GM19043 (cell line): Measurements from ENCODE around the gene CENPB.
"Not testable (repeated sequence)": the region's sequence is repeated elsewhere in the genome, so short reads cannot be mapped to it uniquely, and the experiment has no call there.

Experiments
- ATAC-seq: cut with Tn5 transposase; IDR thresholded peaks from one replicate; pipeline ENCODE4 v1.9.1; 2021; ENCODE audit warnings: low read depth; ENCODE audit not compliant: unreplicated experiment

Gene CENPB

DNA sequence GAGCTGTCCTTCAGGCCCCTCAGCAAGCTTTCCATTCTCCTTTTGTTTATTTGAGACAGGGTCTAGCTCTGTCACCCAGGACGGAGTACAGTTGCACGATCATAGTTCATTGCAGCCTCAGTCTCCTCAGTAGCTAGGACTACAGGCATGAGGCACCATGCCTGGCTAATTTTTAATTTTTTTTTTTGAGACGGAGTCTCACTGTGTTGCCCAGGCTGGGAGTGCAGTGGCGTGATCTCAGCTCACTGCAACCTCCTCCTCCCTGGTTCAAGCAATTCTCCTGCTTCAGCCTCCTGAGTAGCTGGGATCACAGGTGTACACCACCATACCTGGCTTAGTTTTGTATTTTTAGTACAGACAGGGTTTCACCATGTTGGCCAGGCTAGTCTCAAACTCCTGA, 2.7 kb upstream of the CENPB start:
- not testable (repeated sequence) for ATAC-seq

DNA sequence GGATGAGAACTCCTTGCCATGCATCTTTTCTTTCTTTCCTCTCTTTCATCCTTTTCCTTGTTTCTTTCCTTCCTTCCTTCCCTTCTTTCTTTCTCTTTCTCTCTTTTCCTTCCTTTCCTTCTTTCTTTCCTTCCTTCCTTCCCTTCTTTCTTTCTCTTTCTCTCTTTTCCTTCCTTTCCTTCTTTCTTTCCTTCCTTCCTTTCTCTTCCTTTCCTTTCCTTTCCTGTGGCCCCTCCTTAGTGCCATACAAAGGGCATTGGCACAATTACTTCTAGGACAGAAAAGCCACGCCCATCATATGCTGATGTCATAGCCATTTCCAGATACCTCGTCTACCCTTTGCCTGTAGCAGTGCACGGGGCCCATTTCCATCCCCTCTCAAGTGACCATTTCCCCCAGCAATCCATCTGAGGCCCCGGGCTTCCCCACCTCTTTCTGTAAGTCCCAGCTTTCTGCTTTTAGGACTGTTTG, 2.2 kb upstream of the CENPB start:
- ATAC-seq: no peak

DNA sequence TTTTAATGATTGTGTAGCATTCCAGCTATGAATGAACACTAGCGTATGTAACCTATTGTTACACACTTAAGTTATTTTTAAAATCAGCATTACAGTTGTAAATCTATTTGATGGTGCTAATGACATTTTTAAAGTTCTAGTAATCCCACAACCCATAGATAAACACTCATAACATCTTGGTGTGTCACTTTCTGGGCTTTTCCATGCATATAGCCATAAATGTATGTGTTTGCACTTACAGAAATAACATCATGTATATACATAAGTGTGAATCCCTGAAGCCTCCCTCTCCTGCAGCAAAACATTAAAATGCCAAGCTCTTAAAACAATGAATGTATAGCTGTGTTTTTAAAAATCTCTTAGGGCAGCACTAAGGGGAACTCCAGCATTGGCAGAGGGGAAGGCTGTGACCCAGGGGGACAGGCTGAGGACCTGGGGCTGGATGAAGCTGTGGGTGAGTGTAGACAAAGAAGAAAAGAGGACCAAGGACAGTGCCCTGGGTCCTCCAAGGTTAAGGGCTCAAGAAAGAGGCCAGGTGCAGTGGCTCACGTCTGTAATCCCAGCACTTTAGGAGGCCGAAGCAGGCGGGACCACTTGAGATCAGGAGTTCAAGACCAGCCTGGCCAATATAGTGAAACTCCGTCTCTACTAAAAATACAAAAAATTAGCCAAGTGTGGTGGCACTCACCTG, 929 bp upstream of the CENPB start:
- ATAC-seq: no peak

DNA sequence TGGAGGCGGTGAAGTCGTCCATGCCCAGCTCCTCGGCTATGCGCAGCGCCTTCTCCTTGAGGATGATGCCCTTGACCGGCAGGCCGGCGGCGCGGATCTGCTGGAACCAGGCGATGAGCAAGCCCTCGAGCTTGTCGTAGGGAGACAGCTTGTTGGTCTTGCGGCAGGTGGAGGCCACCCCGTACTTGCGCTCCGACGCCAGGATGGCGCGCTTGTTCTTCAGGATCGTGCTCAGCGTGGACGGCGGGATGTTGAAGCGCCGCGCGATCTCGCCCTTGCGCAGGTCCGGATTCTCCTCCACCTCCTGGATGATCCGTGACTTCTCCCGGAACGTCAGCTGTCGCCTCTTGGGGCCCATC, 435 bp downstream of the CENPB start:
- ATAC-seq: peak; percentile 19

DNA sequence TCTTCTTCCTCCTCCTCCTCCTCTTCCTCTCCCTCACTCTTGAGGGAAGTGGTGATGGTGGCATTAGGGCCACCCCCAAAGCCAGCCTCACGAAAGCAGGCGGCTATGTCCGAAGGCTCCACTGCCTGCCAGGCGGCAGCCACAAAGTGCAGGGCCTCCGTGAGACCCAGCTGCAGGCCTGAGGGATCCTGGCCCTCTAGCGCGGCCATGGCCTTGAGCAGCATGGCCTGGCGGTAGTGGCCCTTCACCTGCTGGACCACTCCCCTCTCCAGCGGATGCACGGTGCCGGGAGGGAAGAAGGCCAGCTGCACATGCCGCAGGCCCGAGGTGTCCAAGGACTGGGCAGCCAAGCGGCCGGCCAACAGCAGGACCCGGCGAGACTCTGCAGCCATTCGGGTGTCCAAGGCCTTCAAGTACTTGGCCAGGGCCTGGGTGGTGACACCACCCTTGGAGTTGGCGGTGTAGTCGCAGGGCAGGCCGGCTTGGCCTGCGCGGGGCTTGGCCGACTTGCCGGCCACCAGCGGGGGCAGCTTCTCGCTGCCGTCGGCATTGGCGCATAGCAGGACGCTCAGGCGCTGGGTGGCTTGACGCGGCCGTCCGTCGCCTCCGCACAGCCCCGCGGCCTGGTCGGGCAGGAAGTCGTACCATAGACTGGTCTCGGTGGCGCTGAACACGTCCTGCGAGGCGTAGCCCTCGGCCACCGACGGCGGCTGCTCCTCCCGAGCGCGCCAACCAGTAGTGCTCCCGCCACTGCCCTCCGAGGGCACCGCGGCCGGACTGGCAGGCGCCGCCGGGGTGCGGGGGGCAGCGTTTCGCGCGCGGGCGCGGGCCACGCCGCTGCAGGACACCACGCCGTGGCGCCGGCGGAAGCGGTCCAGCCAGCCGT, 1.1 kb downstream of the CENPB start:
- no peak for ATAC-seq

DNA sequence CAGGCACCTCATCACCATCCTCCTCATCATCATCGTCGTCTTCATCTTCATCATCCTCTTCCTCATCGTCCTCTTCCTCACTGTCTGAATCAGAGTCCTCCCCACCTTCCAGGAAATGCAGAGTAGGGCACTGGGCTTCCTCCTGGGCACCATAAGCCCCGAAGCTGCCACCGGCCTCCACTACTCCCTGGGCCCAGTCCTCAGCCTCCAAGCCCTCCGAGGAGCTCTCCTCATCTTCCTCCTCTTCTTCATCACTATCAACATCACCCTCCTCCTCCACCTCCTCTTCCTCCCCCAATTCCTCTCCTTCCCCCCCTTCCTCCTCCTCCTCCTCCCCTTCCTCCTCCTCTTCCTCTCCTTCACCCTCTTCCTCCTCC, 1.7 kb downstream of the CENPB start:
- no peak for ATAC-seq

DNA sequence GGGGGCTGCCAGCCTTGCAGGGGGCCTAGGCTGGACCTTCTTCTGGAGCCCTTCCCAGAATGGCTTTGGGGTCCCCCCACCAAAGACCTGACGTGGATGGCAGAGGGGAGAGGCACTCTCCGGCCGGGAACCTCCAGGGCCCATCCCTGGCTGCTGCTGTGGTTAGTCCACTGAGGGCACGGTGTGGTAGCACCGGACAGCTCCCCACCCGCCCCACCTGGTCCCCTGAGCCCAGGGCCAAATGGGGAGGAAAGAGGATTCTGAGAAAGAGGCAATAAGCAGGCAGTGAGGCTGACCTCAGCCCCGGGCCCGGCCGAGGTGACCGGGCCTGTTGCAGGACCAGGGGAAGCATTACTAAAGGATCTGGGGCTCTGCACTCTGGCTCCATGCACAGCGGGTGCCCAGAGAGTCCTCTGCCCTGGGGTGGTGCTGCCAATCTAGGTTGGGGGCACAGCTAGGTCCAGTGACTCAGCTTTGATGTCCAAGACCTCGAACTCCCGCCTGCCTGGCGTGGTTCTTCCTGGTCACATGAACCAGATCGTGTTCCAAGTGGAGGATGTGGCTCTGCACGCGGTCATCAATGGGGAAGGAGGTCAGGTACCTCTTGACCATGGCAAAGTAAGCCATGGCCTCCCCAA, 2.2 kb downstream of the CENPB start:
- ATAC-seq: no peak

DNA sequence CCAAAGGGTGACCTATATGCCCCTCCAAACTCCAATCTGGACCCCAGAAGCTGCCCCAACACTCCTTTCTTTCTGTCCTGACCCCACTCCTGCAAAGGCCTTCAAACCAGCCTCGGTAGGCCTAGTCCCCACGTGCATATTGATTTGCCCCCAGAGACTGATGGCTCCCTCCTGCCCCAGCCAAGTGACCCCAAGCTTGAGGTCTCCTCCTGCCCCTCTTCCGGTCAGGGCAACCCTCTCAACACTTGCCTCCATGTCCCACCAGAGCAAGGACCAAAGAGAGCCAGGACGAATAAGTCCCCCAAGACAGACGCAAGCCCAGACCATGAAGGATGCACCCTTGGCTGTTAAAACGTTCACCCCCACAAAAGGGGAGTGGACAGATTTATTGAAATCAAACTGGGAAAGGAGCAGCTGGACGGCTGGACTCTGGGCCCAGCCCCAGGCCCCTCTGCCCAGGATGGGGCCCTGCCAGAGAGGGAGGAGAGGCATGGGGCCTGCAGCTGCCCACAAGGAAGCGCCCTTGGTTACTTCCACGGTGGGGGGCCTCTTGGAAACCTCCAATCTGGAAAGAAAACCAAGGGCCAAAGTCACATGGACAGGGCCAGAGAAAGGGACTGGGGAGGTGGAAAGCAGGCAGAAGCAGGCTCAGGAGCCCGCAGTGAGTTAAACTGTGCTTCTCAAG, 2.9 kb downstream of the CENPB start:
- ATAC-seq: no peak

DNA sequence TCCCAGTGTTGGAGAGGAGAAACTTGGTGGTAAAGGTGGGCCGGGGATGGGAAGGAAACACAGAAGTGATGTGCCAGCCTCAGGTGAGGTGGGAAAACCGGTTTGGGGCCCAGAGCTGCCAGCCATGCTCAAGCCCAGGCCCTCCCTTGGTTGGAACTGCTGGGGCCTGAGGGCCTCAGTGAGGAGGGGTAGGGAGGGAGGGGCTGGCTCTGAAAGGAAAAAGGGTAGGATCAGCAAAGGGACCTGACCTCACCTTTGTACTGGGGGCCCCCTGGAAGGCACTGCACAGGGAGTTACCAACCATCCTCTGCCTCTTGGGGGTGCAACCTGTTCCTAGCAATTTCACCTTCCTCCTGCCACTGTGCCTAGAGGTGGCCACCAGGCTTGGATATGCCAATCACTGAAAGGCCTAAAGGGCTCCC, 3.5 kb downstream of the CENPB start:
- no peak for ATAC-seq

DNA sequence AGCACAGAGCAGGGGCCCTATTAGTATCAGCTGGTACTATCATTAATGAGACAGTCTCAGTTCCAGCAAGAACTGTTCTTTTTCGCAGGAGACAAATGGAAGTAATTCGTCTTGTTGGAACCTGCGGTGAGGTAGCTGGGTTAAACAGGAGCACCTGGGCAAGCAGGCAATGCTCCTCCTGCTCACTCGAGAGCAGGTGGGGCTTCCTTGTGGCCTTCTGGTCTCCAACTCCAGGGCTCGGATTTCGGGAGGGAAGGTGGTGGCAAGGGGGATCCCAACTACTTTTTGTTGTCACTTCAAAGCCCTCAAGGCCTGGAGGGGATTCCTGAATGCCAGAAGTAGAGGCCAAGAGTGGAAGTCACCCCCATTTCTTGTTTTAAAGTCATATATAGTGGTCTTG, 3.9 kb downstream of the CENPB start:
- ATAC-seq: no peak

DNA sequence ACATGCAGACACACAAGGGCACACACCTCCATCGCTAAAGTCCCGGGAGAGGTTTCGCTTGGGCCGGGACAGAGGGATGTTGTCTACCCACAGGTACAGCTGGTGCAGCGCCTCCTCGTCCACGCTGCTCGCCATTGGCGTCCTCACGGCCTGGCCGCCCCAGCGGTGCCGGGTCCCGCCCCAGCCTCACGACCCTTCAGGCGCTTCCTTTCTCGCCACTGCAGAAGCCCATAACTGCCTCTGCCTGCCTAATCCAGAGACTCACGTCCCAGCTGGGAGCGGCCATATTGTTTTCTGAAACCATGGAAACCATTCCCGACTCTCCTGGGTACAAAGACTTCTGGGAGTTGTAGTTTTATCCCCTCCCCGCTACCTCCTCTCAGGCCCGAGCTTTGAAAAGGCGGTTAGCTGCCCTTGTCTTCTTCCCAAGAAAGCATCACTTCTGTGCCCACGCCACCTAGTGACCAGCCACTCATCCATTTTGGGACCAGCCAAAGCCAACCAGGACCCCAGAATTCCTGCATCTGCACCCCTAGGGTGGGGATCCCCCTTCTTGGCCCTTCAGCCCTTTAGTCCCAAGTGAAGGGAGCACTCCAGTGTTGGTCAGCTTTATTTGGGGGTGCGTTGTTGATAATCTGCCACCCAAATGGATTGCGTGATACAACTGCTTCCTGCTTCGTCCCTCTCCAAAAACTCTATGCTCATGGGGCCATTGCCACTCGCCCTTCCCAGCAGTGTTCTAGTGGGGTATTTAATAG, 5.2 kb downstream of the CENPB start, which contains the start of gene SPEF1:
Gene SPEF1, minus strand, starts transcription at position 296 of the 758 bp plus-strand sequence. Its CDS starts 161 bp downstream, at position 135.
- ATAC-seq: peak; percentile 55

DNA sequence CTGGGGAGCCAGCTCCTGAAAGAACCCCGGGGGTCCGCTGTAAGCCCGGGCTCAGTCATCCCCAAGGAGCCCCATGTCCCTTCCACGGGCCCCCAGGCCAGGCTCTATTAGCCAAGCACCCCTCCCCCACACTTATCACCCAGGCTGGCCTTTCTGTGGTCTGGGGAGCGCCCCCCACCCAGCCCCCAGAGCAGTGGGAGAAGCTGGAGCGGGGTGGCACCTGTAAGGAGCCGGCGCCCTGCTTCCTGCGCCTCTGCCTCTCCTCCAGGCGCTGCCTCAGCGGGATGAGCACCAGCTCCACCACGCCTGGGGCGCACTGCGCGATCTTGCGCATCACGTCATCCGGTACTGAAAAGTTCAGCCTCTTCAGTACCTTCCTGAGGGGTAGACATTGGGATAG, 7.6 kb downstream of the CENPB start:
- no peak for ATAC-seq

DNA sequence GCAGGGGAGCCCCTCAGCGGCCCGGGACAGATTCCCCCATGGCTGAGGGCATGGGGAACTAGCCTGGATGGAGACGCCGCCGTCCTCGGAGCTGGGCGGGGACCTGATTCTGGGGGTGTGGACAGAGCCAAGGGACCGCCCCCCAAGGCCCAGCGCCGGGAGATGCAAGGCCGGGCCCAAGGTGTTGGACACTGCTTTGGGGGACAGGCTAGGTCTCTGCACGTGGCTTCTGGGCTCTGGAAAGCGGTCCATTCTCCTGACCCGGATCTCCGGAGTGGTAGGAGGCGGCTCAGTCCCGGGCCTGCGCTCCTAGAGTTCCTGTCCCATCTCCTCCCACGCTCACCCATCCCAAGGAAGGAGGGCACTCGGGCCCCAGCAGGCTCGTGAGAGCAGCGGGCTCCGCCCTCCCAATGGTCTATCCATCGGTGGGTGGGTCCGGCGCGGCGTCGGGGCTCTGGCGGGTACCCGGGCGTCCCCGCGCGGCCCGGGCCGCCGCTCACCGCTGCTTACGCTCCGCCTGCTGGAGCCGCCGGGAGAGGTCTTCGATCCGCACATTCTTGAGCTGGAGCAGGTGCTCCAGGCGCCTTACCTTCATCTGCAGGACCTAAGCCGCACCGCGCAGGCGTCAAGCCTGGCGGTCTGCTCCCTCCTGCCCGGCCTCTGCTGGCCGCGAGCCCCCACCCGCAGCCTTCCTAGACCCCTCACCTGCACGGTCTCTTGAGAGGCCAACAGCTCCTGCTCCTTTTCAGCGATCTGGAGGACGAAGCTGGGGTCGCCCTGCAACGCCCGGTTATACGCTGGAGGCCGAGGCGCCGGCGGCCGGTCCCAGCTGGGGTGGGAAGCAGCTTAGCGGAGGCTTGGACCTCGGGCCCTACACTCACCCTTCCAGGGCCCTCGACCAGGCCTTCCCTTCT, 8.6 kb downstream of the CENPB start:
- ATAC-seq: no peak

DNA sequence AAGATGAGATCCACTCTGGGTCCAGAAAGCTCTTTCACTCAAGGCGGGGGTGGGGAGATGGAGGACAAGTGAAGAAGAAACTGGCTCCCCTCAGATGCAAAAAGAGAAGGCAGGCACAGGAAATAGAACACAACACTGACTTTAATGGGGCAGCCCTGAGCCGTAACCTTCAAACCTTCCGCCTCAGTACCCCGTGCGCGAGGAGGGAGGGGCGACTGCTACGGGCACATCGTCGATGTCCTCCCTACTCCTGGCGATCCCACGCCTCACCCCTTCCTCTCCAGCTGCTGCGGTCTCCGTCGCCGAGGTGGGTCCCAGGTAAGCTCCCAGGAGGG, 9.2 kb downstream of the CENPB start:
- no peak for ATAC-seq

DNA sequence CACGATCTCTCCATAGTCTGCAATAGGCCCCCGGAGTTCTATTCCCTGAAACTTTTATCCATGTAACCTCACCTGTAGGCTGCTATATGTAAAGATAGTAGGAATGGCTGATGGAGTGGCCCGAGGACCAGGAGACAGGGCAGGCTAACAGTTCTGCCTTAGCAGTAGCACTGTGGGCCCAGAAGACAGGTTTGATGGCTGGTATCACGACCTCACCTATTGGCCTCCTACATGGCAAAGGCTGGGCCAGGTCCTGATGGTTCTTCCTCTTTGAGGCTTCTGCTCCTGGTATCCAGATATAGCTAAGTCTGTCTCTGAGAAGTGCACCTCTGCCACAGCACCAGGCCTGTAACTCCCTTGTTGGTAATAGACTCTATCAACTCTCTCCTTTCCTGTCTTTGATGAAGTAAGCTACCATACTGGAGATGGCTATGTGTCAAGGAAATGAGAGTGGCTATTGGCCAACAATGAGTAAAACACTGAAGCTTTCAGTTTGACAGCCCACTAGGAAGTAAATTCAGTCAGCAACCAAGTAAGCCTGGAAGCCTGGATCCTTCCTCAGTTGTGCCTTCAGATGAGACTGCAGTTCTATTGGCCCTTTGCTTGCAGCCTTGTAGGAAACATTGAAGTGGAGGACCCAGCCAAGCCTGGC, 11.0 kb downstream of the CENPB start:
- no peak for ATAC-seq

DNA sequence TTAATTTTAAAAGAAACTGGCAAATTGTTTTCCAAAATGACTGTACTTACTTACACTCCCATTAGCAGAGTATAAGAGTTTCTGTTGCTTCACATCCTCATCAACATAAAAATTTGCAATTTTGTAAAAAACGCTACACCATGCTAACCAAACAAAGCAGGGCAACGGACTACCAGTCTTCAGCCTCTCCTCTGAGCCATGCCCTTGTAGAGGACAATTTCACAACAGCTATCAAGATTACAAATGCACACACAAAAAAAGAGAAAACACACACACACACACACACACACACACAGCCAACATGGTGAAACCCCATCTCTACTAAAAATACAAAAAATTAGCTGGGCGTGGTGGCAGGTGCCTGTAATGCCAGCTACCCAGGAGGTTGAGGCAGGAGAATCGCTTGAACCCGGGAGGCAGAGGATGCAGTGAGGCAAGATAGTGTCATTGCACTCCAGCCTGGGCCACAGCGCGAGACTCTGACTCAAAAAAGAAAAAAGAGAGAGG, 14.9 kb downstream of the CENPB start:
- no peak for ATAC-seq

DNA sequence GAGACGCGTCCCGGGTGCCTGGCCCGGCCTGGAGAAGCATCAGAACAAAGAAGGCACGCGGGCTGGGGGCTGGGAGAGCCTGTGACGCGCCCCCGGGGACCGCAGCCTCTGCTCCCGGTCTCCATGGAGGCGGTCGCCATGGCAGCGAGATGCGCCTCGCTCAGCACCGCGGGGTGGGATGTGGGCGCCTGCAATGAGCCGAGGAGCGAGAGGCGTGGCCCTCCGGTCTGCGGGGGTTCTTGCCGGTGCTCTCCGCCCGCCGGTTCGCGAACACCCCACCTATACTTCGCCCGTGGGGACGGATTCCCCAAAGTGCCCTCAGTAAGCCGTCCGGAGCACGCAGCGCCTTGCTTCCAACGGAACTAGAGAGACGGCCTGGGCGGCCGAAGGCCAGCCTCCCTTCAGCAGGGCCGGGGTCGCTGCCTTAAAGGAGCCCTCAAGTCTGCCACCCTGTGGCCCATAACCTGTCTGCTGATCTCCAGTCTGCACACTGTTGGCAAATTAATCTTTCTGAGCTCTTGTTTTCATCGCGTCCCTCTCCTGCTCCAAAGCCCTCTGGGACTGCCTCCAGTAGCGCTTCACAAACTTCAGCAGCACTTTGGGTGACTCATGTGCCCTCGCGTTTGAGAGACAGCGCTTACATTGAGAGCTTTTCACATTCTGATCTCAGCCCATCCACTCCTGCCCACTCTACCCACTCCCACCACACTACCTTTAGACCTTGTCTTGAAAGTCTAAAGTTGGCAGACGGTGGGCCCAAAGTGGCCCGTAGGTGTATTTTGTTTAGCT, 18.0 kb downstream of the CENPB start:
- peak; percentile 39 for ATAC-seq
